Stimulated activated CD4-positive, alpha-beta T cell treated with anti-CD3 and anti-CD28 coated beads, TNF-alpha, amount 100 ng/mL, for 24 hours (primary cell): Measurements from ENCODE around the gene MOGAT3.

Experiments used
- DNase-seq, 3 experiments: peaks; one replicate each; pipeline ENCODE4 v3.0.0-alpha.2; 2020; ENCODE audit warnings: low read depth in 3 of 3

MOGAT3 gene

GRCh38 chr7:101233907-101234547, 33.2 kb upstream of the MOGAT3 start:
- no peak for DNase-seq

DNA sequence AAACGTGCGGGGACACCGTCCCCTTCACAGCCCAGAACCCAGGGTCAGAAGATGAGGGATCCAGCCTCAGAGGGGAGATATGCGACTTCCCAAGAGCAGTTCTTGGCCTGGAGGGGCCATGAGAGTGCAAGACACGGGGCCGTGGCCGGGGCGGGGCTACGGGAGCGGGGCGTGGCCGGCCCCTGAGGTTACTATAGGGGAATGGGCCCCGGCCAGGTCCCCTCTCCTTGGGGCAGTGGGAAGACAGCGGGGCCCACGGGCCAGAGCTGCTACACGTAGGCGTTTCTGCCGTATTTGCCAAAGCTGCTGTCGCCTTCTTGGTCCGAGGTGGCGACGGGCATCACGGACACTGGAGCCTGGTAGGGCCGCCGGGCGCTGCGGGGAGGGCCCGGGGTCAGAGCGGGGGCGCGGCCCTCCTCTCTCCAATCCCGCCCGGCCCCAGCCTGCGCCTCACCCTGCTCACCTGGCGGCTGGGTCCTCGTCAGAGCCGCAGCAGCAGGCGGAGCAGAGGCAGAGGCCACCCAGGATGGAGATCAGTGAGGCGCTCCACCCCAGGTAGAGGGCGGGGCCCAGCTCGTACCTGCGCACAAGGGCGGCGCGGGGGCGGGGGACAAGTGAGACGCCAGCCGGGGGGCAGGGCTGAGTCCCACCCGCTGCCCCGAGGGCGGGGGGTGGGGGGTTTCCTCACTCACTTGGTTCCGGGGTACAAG, 31.5 kb upstream of the MOGAT3 start:
- DNase-seq, result no peak

DNA sequence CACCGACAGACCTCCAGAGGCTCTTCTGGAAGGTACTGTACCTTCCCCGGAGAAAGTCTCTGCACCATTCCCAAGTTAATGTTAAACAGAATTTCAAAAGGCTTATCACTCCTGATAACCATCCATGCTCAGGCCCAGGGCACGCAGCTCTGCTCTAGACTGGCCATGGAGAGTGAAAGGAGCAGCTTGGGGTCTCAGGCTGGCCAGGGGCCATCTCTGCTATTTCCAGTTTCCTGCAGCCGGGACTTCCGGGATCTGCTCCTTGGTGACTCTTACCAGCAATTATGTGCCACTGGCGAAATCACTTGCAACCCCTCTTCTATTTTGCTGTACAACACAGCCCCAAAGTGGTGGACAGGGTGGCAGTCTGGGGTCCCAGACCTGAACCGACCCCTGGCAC, 30.8 kb upstream of the MOGAT3 start:
- DNase-seq, result no peak

DNA sequence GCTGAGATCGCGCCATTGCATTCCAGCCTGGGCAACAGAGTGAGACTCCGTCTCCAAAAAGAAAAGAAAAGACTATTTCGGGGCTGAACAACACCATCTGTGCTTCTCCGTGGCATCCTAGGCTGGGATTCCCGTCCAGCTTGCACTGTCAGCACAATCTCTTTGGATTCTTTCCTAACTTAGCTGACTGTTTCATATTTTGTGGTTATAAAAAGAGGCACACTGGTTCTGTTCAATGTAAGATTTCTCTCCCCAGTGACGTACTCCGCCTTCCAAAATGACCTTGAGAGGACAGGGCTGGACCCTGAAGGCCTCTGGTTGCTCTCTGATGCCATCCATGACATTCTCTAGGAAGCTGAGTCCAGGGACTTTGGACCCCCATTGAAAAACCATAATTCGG, 25.9 kb upstream of the MOGAT3 start:
- no peak for DNase-seq

DNA sequence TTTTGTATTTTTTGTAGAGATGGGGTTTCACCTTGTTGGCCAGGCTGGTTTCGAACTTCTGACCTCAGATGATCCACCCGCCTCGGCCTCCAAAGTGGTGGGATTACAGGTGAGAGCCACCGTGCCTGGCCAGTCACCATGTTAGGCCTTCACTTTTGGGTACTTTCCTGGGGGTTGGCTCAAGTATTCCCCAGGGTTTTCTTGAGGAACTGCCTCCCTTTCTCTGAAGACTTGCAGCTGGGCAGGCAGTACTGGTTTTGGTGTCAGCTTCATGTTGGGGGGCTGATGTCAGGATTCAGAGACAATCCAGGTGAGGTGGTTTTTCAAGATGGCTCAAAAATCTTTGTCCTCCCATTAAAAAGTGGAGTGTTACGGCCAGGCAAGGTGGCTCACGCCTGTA, 24.8 kb upstream of the MOGAT3 start:
- no peak for DNase-seq

DNA sequence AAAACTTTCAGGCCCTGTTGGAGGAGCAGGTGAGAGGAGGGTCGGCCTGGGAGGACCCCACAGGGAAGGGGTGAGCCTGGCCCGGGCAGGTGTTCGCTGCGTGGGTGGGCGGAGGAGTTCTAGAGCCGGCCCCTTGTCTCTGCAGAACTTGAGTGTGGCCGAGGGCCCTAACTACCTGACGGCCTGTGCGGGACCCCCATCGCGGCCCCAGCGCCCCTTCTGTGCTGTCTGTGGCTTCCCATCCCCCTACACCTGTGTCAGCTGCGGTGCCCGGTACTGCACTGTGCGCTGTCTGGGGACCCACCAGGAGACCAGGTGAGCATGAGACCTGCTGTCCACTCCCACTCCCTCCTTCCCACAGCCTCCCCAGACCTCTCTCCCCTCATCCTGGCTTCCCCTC, 22.7 kb upstream of the MOGAT3 start:
- no peak for DNase-seq

- no peak for DNase-seq
These were observed 21.5 kb upstream of the MOGAT3 start for GRCh38 chr7:101222275-101222830.

DNA sequence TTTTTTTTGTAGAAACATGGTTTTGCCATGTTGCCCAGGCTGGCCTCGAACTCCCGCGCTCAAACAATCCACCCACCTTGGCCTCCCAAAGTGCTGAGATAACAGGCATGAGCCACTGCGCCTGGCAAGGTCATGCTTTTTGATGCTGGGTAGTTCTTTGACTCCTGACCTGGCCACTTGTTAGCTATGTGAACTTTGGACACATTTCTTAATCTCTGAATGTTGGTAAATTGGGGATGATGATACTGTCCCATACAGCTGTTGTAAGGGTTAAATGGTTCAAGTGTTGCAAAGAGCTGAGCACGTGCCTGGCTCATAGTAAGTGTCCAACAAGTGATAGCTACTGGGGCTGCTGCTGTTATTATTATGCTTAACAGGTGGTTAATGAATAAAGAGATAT, 19.5 kb upstream of the MOGAT3 start:
- DNase-seq, result no peak

- no peak for DNase-seq
These were observed 17.6 kb upstream of the MOGAT3 start for GRCh38 chr7:101218236-101219125.

DNA sequence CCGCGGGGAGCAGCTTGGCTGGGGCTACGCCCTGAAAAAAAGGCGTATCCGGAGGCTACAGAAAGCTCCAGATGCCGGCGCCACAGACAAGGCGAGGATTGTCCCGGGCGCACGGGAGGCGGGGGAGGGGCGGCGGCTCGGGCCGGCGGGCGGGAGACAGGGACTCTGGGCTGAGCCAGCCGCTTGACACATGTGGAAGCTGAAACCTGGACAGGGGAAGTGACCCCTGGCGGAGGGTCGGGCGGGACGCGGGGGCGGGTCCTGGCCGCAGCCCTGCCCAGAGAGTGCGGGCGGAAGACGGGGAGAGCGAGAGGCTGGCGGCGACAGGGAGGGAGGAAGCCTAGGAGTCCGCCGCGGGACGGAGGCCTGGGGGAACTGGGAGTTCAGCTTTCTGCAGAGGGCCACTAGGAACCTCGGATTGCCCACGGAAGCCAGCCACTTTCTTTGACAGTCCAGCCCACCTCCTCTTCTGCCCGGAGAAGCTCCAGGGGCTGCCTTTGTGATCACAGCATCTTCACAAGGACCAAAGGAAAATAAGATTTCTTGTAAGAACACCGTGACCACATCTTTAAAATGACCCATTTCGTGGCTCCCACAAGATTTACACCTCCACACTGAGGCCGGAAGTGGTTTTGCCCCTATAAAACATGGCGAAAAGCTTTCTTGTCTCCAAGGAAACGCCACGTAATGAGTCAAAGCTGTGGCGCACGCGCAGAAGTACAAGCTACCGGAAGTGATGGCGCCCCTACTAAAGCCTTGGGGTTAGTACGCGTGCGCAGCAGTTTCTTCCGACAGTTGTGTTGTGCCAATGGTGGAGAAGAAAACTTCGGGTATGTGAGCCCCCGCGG, 16.8 kb upstream of the MOGAT3 start, which contains the start of the genes PLOD3 and ZNHIT1:
TSS of gene PLOD3 (minus strand) at position 194 of the 848 bp plus-strand sequence. CDS start 307 bp downstream, outside the sequence.
TSS of gene ZNHIT1 (plus strand) at position 778 of the 848 bp plus-strand sequence. CDS start at position 809, 31 bp downstream.
- peak; percentile 87 to 96 (median 93) for DNase-seq

DNA sequence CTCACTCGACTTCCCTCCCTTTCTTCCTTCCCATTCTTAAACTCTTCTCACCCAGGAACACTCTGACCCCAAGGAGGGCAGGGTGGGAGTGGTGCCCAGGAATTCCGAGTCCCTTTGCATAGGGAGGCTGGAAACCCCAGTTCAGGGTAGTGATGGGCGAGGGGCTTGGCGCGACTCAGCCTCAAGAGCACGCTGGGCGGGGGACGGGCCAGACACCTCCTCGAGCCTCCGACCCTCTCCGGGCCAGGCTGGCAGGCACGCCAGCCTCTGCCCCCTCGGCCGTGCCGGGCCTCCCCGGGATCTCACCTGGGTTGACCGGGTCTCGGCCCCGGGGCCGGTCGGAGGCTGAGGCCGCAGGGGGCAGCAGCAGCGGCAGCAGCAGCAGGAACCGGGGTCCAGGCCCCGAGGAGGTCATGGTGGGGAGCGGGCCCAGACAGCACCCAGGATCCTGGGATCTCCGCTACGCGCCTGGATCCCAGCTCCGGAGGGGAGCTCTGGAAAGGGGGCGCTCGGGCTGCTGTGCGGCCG, 16.1 kb upstream of the MOGAT3 start:
- no peak for DNase-seq

- no peak for DNase-seq
These were observed 15.4 kb upstream of the MOGAT3 start for GRCh38 chr7:101216001-101216859.

DNA sequence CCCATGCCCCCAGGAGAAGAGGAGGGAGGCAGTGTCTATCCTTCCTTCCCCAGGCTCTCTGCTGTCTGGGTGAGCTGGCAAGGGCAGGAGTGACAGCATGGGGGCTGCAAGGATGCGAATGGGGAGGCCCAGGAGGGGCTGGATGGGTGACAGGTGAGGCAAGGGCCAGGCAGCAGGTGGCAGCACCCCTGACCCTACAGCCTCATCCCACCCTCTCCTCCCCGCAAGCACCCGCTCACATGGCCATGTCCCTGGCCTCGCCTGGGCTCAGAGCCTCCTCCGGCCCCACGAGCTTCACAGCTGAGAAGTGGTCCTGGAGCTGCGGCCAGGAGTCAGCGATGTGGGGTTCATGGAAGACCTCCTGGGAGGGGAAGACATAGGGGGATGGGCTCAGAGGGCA, 11.2 kb upstream of the MOGAT3 start:
- no peak for DNase-seq

- DNase-seq, result no peak
These were observed 10.7 kb upstream of the MOGAT3 start for GRCh38 chr7:101211501-101211900.

DNA sequence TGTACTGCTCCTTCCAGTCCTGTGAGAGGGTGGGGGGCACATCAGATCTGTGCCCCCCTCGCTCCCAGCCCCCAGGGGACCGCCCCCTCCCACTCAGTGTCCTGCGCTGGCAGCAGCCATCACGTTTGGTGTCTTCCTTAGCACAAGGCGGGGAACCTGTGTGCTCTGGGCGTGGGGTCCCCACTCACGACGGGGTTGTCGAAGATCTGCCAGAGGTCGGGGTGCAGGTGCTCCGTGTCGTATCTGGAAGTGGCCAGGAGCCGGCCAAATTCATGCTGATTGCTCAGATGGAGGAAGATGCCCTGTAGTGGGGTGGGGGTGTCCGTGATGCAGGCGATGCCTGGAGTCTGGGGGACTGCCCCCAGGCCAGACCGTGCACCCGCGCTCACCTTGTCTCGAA, 9.3 kb upstream of the MOGAT3 start:
- no peak for DNase-seq

- DNase-seq, result no peak
These were observed 8.0 kb upstream of the MOGAT3 start for GRCh38 chr7:101208794-101209193.

- no peak for DNase-seq
These were observed 6.6 kb upstream of the MOGAT3 start for GRCh38 chr7:101207459-101207858.

DNA sequence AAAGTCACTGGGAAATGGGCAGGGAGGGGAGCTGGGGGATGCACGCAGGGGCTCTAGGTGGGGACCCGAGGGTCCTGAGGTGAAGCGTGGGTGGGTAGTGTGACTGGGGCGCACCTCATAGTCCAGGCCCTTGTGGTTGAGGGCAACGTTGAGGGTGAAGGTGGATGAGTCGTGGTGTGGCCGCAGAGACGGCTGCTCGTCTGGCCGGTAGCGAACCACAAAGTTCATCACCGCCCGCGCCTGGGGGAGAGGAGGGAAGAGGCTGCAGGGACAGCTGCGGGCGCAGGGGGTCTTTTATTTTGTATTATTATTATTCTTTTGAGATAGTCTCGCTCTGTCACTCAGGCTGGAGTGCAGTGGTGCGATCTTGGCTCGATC, 5.8 kb upstream of the MOGAT3 start:
- DNase-seq, result no peak

DNA sequence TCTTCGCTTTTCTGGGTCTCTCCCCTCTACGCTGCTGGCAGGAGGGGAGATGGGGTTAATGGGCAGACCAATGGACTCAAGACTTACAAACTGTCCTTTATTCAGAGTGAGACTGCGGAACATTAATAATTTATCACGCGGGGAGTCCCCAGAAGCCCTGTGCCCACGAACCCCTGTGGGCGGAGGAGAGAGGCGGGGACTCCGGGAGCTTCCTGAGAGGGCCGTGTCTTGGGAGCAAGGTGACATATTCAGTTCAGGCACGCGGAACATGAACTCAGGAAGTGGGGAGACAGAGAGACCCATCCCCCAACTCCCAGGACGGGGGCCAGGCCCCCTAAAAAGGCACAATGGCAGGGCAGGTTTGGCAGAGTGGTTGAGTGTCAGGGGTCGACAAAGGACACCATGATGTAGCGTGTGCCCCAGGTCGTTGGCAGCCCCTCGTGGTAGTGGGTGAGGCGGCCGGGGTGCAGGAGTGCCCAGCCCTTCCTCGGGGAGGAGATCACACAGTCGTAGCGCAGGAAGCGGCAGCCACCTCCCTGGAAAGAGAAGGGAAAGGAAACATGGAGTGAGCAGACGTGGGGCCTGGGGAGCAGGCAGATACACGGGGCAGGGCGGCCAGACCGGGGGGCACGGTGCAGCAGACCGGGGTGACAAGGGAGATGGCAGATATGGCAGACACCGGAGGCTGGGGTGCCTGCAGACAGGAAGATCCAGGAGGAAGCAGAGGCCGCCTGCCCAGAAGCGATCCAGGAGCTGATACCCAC, 5.2 kb upstream of the MOGAT3 start:
- DNase-seq, result no peak
